ENCODE measurements around the gene PNMT.

PNMT gene

DNA sequence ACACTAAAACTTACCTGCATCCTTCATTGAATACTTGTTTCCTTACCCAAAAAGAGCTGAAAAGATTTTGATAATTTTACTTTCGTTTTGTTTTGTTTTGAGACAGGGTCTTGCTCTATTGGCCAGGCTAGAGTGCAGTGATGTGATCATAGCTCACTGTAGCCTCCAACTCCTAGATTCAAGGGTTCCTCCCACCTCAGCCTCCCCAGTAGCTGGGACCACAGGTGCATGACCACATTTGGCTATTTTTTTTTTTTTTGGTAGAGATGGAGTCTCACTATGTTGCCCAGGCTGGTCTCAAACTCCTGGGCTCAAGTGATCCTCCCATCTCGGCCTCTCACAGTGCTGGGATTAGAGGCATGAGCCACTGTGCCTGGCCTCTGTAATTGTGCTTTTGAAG lies 13.1 kb upstream of the PNMT start:
- no peak for DNase-seq

DNA sequence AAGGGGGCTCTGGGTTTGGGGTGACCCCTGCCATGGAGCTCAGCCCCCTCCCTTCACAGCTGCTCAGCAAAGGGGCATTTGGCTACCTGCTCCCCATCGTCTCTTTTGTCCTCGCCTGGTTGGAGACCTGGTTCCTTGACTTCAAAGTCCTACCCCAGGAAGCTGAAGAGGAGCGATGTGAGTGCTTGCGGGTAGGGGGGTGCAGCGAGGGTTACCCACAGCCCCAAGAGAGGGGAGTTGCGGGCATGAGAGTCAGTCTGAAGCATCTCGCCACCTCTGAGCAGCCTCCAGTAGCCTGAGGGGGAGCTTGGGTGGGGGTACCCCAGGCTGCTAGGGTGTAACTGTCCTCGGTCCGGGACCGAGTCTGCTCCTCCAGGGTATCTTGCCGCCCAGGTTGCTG lies 9.9 kb upstream of the PNMT start:
- DNase-seq: no peak

DNA sequence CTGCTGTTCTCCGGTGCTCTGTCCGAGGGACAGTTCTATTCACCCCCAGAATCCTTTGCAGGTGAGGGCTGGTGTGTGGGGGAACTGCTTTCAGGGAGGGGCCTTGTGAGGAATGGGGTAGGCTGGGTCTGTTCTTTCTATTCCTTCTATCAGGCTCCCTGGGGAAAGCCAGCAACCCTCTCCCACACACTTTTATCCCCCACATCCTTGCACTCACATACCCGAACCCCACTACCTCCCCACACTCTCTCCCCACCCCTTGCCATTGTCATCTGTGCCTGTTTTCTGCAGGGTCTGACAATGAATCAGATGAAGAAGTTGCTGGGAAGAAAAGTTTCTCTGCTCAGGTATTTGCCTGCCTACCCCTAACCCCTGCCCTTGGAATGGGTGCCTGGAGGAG lies 9.5 kb upstream of the PNMT start:
- no peak for DNase-seq

DNA sequence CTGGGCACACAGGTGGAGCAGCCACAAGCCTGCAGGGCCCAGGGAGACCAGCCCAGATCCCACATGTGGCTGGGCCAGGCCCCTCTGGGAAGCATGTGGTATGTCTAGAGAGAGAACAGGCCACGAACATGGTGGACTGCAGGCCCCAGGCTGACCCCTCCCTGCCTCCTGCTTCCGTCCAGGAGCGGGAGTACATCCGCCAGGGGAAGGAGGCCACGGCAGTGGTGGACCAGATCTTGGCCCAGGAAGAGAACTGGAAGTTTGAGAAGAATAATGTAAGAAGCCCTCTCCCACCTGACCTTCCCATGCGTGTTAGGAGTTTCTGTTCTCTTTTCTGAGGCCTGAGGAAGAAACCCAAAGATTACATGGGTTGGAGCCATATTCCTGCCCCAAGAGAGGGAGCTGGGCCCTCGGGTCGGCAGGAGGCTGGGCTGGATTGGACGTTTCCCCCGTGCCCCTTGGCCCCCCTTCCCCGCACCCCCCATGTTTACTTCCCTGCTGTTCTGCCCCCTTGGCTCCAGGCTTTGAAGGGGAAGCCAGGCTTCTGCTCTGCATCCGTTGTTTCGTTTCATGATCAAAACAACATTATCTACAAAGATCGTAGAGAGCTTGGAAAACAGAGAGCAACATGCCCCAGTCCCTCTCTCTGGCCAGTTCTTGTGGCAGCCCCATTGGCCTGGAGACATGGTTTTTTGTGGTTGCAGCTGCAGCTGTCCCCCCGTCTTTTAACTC lies 8.8 kb upstream of the PNMT start:
- DNase-seq: no peak

DNA sequence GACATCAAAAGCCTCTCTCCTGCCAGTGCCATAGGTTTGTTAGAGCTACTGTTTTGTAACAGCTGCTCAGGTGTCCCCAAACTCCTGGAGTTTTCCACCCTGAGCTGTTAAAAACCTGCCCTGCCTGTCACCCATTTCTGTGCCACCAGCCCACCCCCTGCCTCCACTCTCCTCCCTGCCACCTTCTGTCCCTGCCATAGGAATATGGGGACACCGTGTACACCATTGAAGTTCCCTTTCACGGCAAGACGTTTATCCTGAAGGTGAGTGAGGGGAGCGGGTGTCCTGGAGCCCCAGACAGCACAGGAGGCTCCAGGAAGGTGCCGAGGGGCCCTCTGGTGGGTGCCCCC lies 8.3 kb upstream of the PNMT start:
- no peak for DNase-seq

DNA sequence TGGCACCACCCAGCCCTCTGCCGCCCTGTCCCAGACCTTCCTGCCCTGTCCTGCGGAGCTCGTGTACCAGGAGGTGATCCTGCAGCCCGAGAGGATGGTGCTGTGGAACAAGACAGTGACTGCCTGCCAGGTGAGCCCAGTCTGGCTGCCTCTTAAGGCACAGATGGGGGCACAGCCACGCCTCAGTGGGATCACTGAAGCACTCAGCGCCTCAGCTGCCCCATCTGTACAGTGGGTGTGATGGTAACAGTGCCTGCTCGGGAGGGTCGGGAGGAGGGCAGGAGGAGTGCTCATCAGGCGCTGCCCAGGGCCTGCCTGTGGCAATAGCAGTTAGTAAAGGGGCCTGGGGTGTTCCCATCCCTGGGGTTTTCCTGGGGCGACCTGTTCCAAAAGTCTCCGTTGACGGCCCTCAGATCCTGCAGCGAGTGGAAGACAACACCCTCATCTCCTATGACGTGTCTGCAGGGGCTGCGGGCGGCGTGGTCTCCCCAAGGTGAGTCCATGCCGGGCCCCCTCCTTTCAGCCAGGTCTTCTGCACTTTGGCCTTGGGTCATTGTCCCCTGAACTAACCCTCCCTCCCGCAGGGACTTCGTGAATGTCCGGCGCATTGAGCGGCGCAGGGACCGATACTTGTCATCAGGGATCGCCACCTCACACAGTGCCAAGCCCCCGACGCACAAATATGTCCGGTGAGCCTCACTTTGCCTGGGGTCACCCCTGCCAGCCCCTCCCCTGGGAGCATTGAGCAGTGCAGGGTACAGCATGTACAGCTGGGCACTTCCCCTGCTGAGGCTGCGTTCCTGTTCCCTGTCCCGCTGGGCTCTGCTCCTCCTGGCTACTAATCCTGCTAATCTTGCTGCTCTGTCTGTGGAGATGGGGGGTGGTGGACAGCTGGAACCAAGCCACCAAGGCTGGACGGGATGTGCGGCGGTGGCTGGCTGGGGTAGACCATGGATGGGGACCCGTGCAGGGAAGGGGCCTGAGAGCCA lies 7.6 kb upstream of the PNMT start:
- DNase-seq: no peak

DNA sequence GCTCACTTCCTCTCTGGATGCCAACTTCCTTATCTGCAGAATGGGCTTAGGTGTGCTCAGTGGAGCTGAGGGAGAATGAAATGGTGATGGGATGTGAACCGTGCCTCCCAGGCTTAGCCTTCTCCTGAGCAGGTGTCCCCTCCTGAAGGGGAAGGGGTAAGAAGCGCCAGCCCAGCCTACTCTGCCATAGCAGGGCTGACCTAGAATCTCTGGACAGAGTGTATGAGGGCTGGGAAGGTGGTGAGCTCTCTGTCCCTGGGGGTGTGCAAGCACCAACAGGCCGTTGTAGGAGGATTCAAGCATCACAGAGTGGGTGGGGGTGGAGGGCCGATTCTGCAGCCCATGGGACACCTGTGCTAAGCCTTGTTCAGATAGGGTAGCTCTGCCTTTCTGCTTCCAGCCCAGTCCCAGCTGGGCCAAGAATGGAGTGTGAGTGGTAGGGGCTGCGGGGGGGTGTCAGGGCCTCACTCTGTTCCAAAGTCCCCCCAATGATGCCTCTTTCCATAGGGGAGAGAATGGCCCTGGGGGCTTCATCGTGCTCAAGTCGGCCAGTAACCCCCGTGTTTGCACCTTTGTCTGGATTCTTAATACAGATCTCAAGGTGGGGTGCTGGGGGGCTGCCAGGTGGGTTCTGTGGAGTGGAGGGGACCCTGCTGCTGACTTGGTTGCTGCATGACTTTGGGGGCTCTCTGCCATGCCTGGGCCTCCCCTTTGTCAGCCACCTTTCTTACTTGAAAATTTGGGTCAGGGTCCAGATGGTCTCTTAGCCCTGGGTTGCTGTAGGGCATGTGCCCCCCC lies 6.3 kb upstream of the PNMT start:
- no peak for DNase-seq

DNA sequence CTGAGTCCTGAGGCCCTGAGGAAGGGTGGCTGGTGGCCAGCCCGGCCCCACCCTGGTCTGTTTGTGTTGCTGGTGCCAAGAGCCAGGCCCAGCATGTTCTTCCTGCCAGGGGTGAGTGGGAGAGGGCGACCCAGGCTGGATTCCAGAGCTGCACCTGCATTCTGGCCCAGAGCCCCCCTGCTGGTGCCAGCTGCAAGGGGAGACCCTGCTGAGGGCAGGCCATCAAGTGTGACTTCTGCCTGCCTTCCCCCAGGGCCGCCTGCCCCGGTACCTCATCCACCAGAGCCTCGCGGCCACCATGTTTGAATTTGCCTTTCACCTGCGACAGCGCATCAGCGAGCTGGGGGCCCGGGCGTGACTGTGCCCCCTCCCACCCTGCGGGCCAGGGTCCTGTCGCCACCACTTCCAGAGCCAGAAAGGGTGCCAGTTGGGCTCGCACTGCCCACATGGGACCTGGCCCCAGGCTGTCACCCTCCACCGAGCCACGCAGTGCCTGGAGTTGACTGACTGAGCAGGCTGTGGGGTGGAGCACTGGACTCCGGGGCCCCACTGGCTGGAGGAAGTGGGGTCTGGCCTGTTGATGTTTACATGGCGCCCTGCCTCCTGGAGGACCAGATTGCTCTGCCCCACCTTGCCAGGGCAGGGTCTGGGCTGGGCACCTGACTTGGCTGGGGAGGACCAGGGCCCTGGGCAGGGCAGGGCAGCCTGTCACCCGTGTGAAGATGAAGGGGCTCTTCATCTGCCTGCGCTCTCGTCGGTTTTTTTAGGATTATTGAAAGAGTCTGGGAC lies 5.5 kb upstream of the PNMT start:
- DNase-seq: no peak

DNA sequence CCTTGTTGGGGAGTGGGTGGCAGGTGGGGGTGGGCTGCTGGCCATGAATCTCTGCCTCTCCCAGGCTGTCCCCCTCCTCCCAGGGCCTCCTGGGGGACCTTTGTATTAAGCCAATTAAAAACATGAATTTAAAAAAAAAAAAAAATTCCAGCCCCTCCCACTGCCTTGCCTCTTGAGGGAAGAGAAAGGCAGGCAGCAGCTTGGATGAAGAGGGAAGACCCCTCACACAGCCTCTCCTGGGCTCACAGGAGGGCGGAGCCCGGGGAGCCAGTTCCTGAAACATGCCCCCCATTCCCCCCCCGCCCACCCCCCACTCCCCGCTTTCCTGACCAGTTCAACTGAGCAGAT lies 4.9 kb upstream of the PNMT start:
- no peak for DNase-seq

DNA sequence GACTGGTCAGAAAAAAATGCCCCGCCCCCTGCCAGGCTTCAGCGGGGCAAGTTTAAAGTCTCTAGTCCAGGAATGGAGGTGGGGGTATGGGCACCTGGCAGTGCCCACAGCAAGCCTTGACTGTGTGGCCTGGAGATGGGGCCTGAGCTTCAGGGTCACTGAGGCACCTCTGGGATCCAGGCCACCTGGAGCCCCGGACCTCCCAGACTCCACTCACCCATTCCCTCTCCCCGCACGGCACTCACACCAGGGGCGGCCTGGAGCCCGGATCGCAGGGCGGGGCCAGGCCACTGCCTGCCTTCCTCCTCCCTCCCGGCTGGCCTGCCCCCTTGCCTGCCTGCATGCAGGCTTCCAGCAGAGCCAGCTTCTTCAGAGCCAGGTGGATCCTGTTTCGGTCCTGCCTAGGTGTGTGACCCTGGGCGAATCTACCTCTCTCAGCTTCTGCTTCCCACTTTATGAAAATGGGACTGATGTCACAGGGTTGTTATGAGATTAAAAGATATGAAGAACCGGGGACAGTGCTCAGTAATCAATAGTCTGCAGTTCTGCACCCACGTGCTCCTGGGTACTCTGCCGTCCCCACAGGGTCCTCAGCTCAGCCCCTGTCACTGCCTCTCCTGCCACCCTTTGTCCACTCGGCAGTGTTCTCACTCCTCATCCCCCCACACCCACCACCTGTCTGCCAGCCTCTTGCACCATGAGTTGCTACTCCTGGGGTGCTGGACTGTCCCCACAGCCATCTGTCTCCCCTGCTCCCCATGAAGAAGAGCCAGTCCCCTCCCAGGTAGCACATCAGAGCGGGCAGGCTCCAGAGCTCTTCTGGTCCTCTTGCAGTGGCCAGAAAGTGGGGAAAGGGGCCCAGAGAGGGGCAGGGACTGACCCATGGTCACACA lies 4.3 kb upstream of the PNMT start:
- no peak for DNase-seq

DNA sequence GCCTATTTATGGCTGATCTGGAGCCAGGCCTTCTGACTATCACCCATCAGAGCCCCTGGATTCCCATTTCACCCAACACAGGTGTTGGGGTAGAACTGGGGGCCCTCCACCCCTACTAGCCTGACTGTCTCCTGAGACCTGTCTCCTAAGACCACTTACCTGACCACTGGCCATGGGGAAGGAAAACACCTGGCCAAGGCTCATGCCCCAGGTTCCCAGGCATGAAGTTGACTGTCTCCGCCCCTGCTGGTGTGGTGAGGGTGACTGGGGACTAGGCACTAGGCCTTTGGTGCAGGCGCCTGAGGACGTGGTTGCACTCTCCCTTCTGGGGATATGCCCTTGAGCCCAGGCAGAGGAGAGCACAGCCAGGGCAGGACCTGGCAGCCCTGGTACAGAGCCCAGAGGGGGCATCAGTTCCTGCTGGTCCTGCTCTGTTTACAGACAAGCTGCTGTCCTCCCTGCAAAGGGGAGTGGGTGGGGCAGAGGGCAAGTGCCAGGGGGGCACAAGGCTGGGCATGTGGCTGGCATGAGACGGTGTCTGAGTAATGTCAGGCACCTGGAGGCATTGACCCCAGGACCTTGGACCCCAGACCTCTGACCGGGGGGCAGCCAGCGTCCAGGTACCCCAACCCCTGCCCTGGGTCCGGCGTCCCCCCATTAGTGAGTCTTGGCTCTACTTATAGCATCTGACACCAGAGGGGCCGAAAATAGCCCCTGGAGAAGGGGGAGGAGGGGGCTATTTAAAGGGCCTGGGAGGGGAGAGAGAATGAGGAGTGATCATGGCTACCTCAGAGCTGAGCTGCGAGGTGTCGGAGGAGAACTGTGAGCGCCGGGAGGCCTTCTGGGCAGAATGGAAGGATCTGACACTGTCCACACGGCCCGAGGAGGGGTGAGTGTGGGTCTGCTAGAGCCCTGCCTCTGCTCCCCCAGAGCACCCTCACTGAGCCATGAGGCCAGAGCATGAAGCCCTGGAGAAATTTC lies 3.4 kb upstream of the PNMT start, which contains the start of gene TCAP:
Gene TCAP, plus strand, starts transcription at position 769 of the 981 bp plus-strand sequence. Its CDS starts 11 bp downstream, at position 780.
- no peak for DNase-seq

DNA sequence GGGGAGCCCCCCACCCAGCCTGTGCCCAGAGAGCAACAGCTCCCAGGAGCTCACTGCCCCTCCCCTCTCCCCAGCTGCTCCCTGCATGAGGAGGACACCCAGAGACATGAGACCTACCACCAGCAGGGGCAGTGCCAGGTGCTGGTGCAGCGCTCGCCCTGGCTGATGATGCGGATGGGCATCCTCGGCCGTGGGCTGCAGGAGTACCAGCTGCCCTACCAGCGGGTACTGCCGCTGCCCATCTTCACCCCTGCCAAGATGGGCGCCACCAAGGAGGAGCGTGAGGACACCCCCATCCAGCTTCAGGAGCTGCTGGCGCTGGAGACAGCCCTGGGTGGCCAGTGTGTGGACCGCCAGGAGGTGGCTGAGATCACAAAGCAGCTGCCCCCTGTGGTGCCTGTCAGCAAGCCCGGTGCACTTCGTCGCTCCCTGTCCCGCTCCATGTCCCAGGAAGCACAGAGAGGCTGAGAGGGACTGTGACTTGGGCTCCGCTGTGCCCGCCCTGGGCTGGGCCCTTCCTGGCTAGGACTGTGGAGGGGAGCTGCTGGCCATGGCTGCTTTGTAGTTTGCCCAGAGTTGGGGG lies 2.5 kb upstream of the PNMT start:
- no peak for DNase-seq

DNA sequence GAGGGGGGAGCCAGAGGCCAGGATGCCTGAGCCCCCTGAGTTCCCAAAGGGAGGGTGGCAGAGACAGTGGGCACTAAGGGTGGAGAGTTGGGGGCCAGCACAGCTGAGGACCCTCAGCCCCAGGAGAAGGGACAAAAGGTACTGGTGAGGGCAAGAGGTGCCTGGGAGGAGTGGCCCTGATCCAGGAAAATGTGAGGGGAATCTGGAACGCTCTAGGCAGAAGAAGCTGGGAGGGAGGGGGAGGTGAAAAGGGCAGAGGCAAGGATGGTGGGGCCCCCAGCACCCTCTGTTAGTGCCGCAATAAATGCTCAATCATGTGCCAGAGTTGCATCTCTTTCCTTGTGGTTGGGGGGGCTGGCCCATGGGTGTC lies 2.0 kb upstream of the PNMT start:
- DNase-seq: no peak

DNA sequence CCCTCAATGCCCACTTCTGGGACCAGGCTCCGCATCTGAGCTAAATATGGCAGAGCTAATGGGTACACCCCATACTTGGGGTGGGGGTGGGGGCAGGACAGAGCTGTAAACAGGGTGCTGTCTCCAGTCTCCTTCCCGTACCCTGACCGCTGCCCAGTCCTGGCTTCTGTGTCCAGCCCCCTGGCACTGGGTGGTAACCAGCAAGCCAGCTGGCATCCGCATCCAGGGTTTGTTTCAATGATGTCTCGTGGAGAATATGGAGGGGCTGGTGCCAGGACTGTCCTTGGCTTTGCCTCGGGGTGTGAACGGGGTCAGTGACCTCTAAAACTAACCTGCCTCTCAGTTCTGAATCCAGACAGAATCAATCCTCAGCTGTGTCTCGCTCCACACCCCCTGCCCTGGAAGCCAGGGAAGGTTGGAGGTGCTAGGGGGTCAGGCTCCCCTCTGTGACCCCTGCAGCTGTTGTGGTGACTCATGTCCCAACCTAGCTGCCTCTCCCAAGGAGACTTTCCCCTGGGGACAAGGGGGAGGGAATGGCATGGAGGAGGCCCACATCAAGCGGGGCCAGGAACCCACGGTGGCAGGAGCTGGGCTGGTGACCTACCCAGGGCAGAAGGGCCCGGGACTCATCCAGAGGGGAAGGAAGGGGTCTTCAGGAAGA lies 1.5 kb upstream of the PNMT start:
- no peak for DNase-seq

DNA sequence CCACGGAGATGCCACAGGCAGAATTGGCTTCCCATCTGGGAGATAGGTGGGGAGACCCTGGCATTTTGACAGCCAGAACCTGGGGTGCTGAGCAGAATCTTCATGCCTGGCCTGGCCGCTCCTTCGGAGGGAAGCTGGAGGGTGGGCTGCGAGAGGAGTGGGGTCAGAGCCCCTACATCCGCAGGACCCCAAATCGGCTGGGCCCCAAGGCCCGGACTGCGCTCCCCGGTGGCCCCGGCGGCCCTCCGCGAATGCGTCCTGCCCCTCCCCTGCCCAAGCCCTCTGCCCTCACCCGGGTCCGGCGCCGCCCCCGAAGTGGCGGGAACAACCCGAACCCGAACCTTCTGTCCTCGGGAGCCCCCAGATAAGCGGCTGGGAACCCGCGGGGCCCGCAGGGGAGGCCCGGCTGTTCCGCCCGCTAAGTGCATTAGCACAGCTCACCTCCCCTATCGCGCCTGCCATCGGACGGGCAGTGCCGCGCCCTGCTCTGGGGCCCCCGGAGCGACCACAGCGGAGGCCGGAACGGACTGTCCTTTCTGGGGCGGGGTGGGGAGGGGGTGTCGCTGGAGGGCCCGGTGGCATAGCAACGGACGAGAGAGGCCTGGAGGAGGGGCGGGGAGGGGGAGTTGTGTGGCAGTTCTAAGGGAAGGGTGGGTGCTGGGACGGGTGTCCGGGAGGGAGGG lies 850 bp upstream of the PNMT start:
- DNase-seq: no peak

DNA sequence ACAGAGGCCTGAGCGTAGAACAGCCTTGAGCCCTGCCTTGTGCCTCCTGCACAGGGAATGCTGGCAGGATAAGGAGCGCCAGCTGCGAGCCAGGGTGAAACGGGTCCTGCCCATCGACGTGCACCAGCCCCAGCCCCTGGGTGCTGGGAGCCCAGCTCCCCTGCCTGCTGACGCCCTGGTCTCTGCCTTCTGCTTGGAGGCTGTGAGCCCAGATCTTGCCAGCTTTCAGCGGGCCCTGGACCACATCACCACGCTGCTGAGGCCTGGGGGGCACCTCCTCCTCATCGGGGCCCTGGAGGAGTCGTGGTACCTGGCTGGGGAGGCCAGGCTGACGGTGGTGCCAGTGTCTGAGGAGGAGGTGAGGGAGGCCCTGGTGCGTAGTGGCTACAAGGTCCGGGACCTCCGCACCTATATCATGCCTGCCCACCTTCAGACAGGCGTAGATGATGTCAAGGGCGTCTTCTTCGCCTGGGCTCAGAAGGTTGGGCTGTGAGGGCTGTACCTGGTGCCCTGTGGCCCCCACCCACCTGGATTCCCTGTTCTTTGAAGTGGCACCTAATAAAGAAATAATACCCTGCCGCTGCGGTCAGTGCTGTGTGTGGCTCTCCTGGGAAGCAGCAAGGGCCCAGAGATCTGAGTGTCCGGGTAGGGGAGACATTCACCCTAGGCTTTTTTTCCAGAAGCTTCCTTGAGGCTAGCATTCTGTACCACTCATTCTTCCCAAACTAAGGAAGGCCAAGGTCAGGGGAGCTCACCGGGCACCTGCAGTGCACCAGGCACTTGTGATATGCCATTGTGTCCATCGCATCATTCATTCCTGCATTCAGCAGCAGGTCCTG lies 1.9 kb downstream of the PNMT start:
- DNase-seq: no peak

DNA sequence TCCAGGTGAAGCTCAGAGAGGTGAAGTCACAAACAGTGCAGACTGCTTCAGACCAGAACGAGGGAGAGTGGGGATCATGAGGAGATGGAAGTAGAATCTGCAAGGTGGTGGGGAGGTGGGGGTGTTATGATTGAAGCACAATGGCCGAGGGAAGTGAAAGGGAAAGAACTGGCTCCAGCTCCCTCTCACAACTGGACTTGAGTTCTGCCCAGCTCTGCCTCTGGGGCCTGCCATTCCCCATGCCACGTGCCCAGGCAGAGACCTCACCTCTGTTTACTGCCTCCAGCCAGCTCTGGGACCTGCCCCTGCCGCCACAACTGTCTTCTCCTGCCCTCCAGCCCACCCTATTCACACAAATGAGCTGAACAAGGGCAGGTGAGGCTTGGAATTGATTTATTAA lies 2.5 kb downstream of the PNMT start:
- no peak for DNase-seq
